CD4-positive, alpha-beta T cell treated with Interleukin-4 for 4 hours (primary cell): ENCODE data around the gene BAIAP2.
A peak's percentile ranks its signal among the peaks of the same experiment; 100 is the strongest.

Source experiments
- DNase-seq: peaks from one replicate; pipeline ENCODE4 v3.0.0-alpha.2; 2020

The BAIAP2 gene

GRCh38 chr17:81039854-81040758 lies 5.2 kb downstream of the BAIAP2 start:
- no peak for DNase-seq

- no peak for DNase-seq
Measured at GRCh38 chr17:81040791-81041337, 5.9 kb downstream of the BAIAP2 start.

GRCh38 chr17:81042606-81043005 lies 7.7 kb downstream of the BAIAP2 start:
- no peak for DNase-seq

GRCh38 chr17:81043319-81043724 lies 8.4 kb downstream of the BAIAP2 start:
- DNase-seq: no peak

- DNase-seq: no peak
Measured at GRCh38 chr17:81043725-81044427, 8.9 kb downstream of the BAIAP2 start.

- no peak for DNase-seq
Measured at GRCh38 chr17:81044428-81044763, 9.4 kb downstream of the BAIAP2 start.

GRCh38 chr17:81044764-81045589 lies 10.0 kb downstream of the BAIAP2 start:
- DNase-seq: no peak

- no peak for DNase-seq
Measured at GRCh38 chr17:81045590-81046095, 10.7 kb downstream of the BAIAP2 start.

GRCh38 chr17:81046132-81046769 lies 11.3 kb downstream of the BAIAP2 start:
- DNase-seq: no peak

- DNase-seq: no peak
Measured at GRCh38 chr17:81046770-81047359, 11.9 kb downstream of the BAIAP2 start.

GRCh38 chr17:81048827-81049371 lies 13.9 kb downstream of the BAIAP2 start:
- no peak for DNase-seq

- DNase-seq: no peak
Measured at GRCh38 chr17:81049372-81049911, 14.5 kb downstream of the BAIAP2 start.

GRCh38 chr17:81049973-81050551 lies 15.1 kb downstream of the BAIAP2 start:
- peak; percentile 11 for DNase-seq

GRCh38 chr17:81050645-81051625 lies 16.0 kb downstream of the BAIAP2 start:
- no peak for DNase-seq

- DNase-seq: no peak
Measured at GRCh38 chr17:81052199-81052997, 17.4 kb downstream of the BAIAP2 start.

- no peak for DNase-seq
Measured at GRCh38 chr17:81053041-81053970, 18.4 kb downstream of the BAIAP2 start.

- DNase-seq: no peak
Measured at GRCh38 chr17:81054308-81054707, 19.4 kb downstream of the BAIAP2 start.
